Transverse colon (tissue), 4 donors: Measurements from ENCODE around the gene B4GALT4. TPM values are rescaled to one million over a fixed set of nuclear protein-coding genes. Genes with fewer than 3 reads are reported as not detected.

Experiments used
- DNase-seq: peaks from one replicate; pipeline ENCODE4 v3.0.0-alpha.2; 2019
- H3K27ac ChIP-seq, 4 donors: fragments of 200-600 bp; sonication (generic); 2 replicates each; pipeline ENCODE4 v1.5.1; 2016 to 2018; ENCODE audit warnings: inconsistent platforms in 4 of 4
- H3K27me3 ChIP-seq: fragments of 200-600 bp; sonication (generic); 2 replicates; pipeline ENCODE4 v1.5.1; 2017; ENCODE audit warnings: inconsistent platforms
- H3K36me3 ChIP-seq, 4 donors: fragments of 200-600 bp; sonication (generic); 2 replicates each; pipeline ENCODE4 v1.5.1; 2017 to 2019; ENCODE audit warnings: inconsistent platforms in 4 of 4
- H3K4me1 ChIP-seq, 4 donors: fragments of 200-600 bp; sonication (generic); 2 replicates each; pipeline ENCODE4 v1.5.1; 2017 to 2020; ENCODE audit warnings: inconsistent platforms in 4 of 4
- H3K4me3 ChIP-seq, 4 donors: fragments of 200-600 bp; sonication (generic); 1 replicate in 1 of 4; 2 replicates in 3 of 4; pipeline versions ENCODE4 v1.5.1 to v1.6.1; 2017 to 2019; ENCODE audit warnings: inconsistent platforms in 4 of 4
- H3K9me3 ChIP-seq, 2 donors: fragments of 200-600 bp; sonication (generic); 2 replicates each; pipeline ENCODE4 v1.5.1; 2017 to 2019; ENCODE audit warnings: inconsistent platforms in 2 of 2
- CTCF ChIP-seq, 5 experiments: fragments of 200-600 bp in 3 of 5; fragments of 450-650 bp in 2 of 5; sonication (generic) in 3 of 5; IDR thresholded peaks; 1 replicate in 2 of 5; 2 replicates in 3 of 5; pipeline ENCODE4 v1.5.1; 2016 to 2017; ENCODE audit warnings: antibody characterized with exemption in 5 of 5, inconsistent platforms in 3 of 5, mild to moderate bottlenecking in 2 of 5, moderate library complexity in 1 of 5
- EP300 ChIP-seq: sonication (generic); formaldehyde crosslinking; IDR thresholded peaks from one replicate; pipeline ENCODE4 v1.6.1; 2017; ENCODE audit warnings: antibody characterized with exemption, low read depth
- POLR2A ChIP-seq: fragments of 450-650 bp; IDR thresholded peaks from one replicate; pipeline ENCODE4 v1.6.1; 2016; ENCODE audit warnings: antibody characterized with exemption, mild to moderate bottlenecking, moderate library complexity
- POLR2AphosphoS5 ChIP-seq, 3 donors: sonication (generic); formaldehyde crosslinking; IDR thresholded peaks; one replicate each; pipeline ENCODE4 v1.6.1; 2016; ENCODE audit warnings: antibody characterized with exemption in 3 of 3
- WGBS, 2 donors: methylation state at CpG; one replicate each; pipeline ENCODE4 v1.1.5; 2018; ENCODE audit warnings: low coverage in 1 of 2; 5-methylcytosine and 5-hydroxymethylcytosine counted together
- in situ Hi-C, 4 donors: fragments of 200-750 bp; cut with MboI; loops; one replicate each; pipeline versions ENCODE4 v1.15.0 to v1.15.1; 2017; ENCODE audit warnings: low sequenced_read_pairs in 3 of 4, low pct_ligation_motif_present in 1 of 4, low pct_unique_long_range_greater_than_20kb in 1 of 4
- intact Hi-C: fragments of 100-400 bp; cut with DNase I; formaldehyde crosslinking; loops from one replicate; pipeline ENCODE4 v1.15.1; 2023; ENCODE audit warnings: low total_unique reads
- total RNA-seq, 4 donors: library from RNA; depleted of rRNA; stranded (reverse); fragments of >200 nt; gene quantifications; one replicate each; pipeline ENCODE4 v1.1.0, GENCODE V29; 2016

The B4GALT4 gene
- total RNA-seq, 4 donors from 2014 or later = 27.7 to 54.2 (median 52.0) TPM

- Histone ChIP-seq H3K27ac (peak overlapping the region; percentile 65 to 81 (median 70)), H3K27me3 (no peaks in the 10 kb centered on the region), H3K4me1 (peaks cover 0 to 28% (median 12%) of the 10 kb centered on the region in 4 donors), H3K36me3 (no peaks in the 10 kb centered on the region), H3K9me3 (no peaks in the 10 kb centered on the region), H3K4me3 (no peak overlapping the region)
- 17 to 18% methylated on average over 1 of the region's 1 CpG for WGBS, 2 donors
- in situ Hi-C loops (no loop called here), intact Hi-C loops (no loop called here)
- no peak for DNase-seq
- TF ChIP-seq CTCF (IDR thresholded peaks at IDR 0.05) = no peak
- TF ChIP-seq POLR2A = no peak
These were observed 18.2 kb upstream of the B4GALT4 start for GRCh38 chr3:119258915-119259314.

- Histone ChIP-seq H3K27me3 (no peaks in the 10 kb centered on the region), H3K27ac (peak overlapping the region; percentile 65 to 81 (median 70)), H3K36me3 (no peaks in the 10 kb centered on the region), H3K4me3 (no peak overlapping the region), H3K4me1 (peaks cover 0 to 28% (median 12%) of the 10 kb centered on the region in 4 donors), H3K9me3 (no peaks in the 10 kb centered on the region)
- in situ Hi-C loops (no loop called here), intact Hi-C loops (no loop called here)
- peak; percentile 62 for DNase-seq
- TF ChIP-seq POLR2AphosphoS5 (IDR thresholded peaks at IDR 0.05) (peak in 1 of 3 donors; percentile 30), CTCF (IDR thresholded peaks at IDR 0.05) (no peak), POLR2A (peak; percentile 34), EP300 (no peak)
- 50 to 53% methylated on average over 6 to 8 of the region's 8 CpGs for WGBS, 2 donors
These were observed 17.2 kb upstream of the B4GALT4 start for GRCh38 chr3:119257654-119258410.

- in situ Hi-C loops = no loop called here
- Histone ChIP-seq H3K27me3 (no peaks in the 10 kb centered on the region), H3K9me3 (no peaks in the 10 kb centered on the region), H3K36me3 (no peaks in the 10 kb centered on the region), H3K4me3 (no peak overlapping the region), H3K4me1 (peaks cover 0 to 28% (median 12%) of the 10 kb centered on the region in 4 donors), H3K27ac (peak overlapping the region; percentile 65 to 81 (median 70))
- TF ChIP-seq CTCF (IDR thresholded peaks at IDR 0.05) (no peak), POLR2A (no peak)
- 77 to 100% methylated on average over 1 to 2 of the region's 2 CpGs for WGBS, 2 donors
- no peak for DNase-seq
- intact Hi-C loops = no loop called here
These were observed 16.4 kb upstream of the B4GALT4 start for GRCh38 chr3:119257111-119257510.

- 63 to 87% methylated on average over 2 of the region's 2 CpGs for WGBS, 2 donors
- Histone ChIP-seq H3K36me3 (no peaks in the 10 kb centered on the region), H3K4me1 (peaks cover 0 to 28% (median 12%) of the 10 kb centered on the region in 4 donors), H3K27ac (no peak overlapping the region), H3K27me3 (no peaks in the 10 kb centered on the region), H3K9me3 (no peaks in the 10 kb centered on the region), H3K4me3 (no peak overlapping the region)
- intact Hi-C loops (no loop called here), in situ Hi-C loops (no loop called here)
- TF ChIP-seq CTCF (IDR thresholded peaks at IDR 0.05) = no peak
- no peak for TF ChIP-seq POLR2AphosphoS5 (IDR thresholded peaks at IDR 0.05)
- no peak for TF ChIP-seq POLR2A
- TF ChIP-seq EP300 = no peak
- no peak for DNase-seq
These were observed 14.5 kb upstream of the B4GALT4 start for GRCh38 chr3:119255214-119255613.
